ENCODE data around the gene ADGRV1. TPM values are rescaled to one million over a fixed set of nuclear protein-coding genes. Genes with fewer than 3 reads are reported as not detected.

ADGRV1 gene
- total and polyA plus RNA-seq, 8 donors = 12.5 to 36.4 (median 16.9) TPM

- H3K4me3 ChIP-seq = no peak overlapping the region
- intact Hi-C loops (cut with DNase I) = no loop called here
- H3K27ac ChIP-seq = no peak overlapping the region
- no peaks in the 10 kb centered on the region for H3K4me1 ChIP-seq
- no peak for TF ChIP-seq CTCF (IDR thresholded peaks at IDR 0.05)
- no peaks in the 10 kb centered on the region for H3K36me3 ChIP-seq
- no peaks in the 10 kb centered on the region for H3K27me3 ChIP-seq
- peaks cover 0 to 24% of the 10 kb centered on the region in 2 donors for H3K9me3 ChIP-seq
- no peak for DNase-seq
- no peak for ATAC-seq
Observed at GRCh38 chr5:90994796-90995195, 436.2 kb downstream of the ADGRV1 start.

GRCh38 chr5:90996089-90996488, 437.5 kb downstream of the ADGRV1 start:
- no peak for DNase-seq
- intact Hi-C loops (cut with DNase I) = no loop called here

GRCh38 chr5:90997082-90997481, 438.5 kb downstream of the ADGRV1 start:
- Histone ChIP-seq H3K4me3 (no peak overlapping the region), H3K27ac (no peak overlapping the region), H3K36me3 (no peaks in the 10 kb centered on the region), H3K27me3 (no peaks in the 10 kb centered on the region), H3K4me1 (no peaks in the 10 kb centered on the region), H3K9me3 (peaks cover 0 to 24% of the 10 kb centered on the region in 2 donors)
- intact Hi-C loops (cut with DNase I) = no loop called here
- DNase-seq (no peak), ATAC-seq (no peak)
- TF ChIP-seq CTCF (IDR thresholded peaks at IDR 0.05) = no peak

More at GRCh38 chr5:90996089-90996488, 437.5 kb downstream of the ADGRV1 start:
- Histone ChIP-seq H3K9me3 (peaks cover 0 to 24% of the 10 kb centered on the region in 2 donors), H3K4me1 (no peaks in the 10 kb centered on the region), H3K36me3 (no peaks in the 10 kb centered on the region), H3K27me3 (no peaks in the 10 kb centered on the region), H3K4me3 (no peak overlapping the region), H3K27ac (no peak overlapping the region)
- no peak for ATAC-seq
- no peak for TF ChIP-seq CTCF (IDR thresholded peaks at IDR 0.05)

GRCh38 chr5:91000743-91001142, 442.1 kb downstream of the ADGRV1 start:
- H3K27me3 ChIP-seq = no peaks in the 10 kb centered on the region
- H3K27ac ChIP-seq = no peak overlapping the region
- TF ChIP-seq CTCF (IDR thresholded peaks at IDR 0.05) = no peak
- no peaks in the 10 kb centered on the region for H3K4me1 ChIP-seq
- no peak overlapping the region for H3K4me3 ChIP-seq
- ATAC-seq (no peak), DNase-seq (no peak)
- peaks cover 0 to 13% of the 10 kb centered on the region in 2 donors for H3K9me3 ChIP-seq
- H3K36me3 ChIP-seq = no peaks in the 10 kb centered on the region
- intact Hi-C loops (cut with DNase I) = no loop called here

- intact Hi-C loops (cut with DNase I) = no loop called here
- no peak for TF ChIP-seq CTCF (IDR thresholded peaks at IDR 0.05)
- no peaks in the 10 kb centered on the region for H3K27me3 ChIP-seq
- ATAC-seq (no peak), DNase-seq (no peak)
- H3K4me1 ChIP-seq = no peaks in the 10 kb centered on the region
- H3K9me3 ChIP-seq = no peaks in the 10 kb centered on the region
- no peaks in the 10 kb centered on the region for H3K36me3 ChIP-seq
- no peak overlapping the region for H3K4me3 ChIP-seq
- no peak overlapping the region for H3K27ac ChIP-seq
Observed at GRCh38 chr5:91006713-91007112, 448.1 kb downstream of the ADGRV1 start.
